Bronchial epithelial cell (primary cell): ENCODE measurements around the gene SPOCD1. TPM values are rescaled to one million over a fixed set of nuclear protein-coding genes. Genes with fewer than 3 reads are reported as not detected.

ENCODE experiments used
- DNase-seq: peaks from one replicate; pipeline ENCODE4 v3.0.0-alpha.2; 2010; ENCODE audit warnings: low read depth
- FAIRE-seq: peaks from 2 replicates; lab custom pipeline; 2011; peaks lifted over from hg19 to GRCh38; lab: Jason Lieb, UNC
- H3K27me3 ChIP-seq: 2 replicates; pipeline ENCODE4 v1.5.1; 2011; ENCODE audit warnings: low read length; ENCODE audit not compliant: control insufficient read depth, insufficient read depth
- H3K36me3 ChIP-seq: 2 replicates; pipeline ENCODE4 v1.5.1; 2011; ENCODE audit warnings: low read length; ENCODE audit not compliant: control insufficient read depth, insufficient read depth
- H3K4me3 ChIP-seq: 2 replicates; pipeline ENCODE4 v1.5.1; 2011; ENCODE audit warnings: mild to moderate bottlenecking, low read depth, low read length, control low read depth
- total RNA-seq: library from RNA; depleted of rRNA; stranded (reverse); fragments of >200 nt; gene quantifications from 2 replicates; pipeline ENCODE4 v1.2.1, GENCODE V29; 2014
- TF ChIP-seq, protein P1 (sequence below): IDR thresholded peaks from 2 replicates; pipeline ENCODE4 v1.5.1; 2011; ENCODE audit warnings: mild to moderate bottlenecking, moderate library complexity, low read length, control low read depth, inconsistent platforms; ENCODE audit not compliant: insufficient read depth, severe bottlenecking

The SPOCD1 gene
- total RNA-seq, 1 donor from 2014 or later: 1.1 TPM

DNA sequence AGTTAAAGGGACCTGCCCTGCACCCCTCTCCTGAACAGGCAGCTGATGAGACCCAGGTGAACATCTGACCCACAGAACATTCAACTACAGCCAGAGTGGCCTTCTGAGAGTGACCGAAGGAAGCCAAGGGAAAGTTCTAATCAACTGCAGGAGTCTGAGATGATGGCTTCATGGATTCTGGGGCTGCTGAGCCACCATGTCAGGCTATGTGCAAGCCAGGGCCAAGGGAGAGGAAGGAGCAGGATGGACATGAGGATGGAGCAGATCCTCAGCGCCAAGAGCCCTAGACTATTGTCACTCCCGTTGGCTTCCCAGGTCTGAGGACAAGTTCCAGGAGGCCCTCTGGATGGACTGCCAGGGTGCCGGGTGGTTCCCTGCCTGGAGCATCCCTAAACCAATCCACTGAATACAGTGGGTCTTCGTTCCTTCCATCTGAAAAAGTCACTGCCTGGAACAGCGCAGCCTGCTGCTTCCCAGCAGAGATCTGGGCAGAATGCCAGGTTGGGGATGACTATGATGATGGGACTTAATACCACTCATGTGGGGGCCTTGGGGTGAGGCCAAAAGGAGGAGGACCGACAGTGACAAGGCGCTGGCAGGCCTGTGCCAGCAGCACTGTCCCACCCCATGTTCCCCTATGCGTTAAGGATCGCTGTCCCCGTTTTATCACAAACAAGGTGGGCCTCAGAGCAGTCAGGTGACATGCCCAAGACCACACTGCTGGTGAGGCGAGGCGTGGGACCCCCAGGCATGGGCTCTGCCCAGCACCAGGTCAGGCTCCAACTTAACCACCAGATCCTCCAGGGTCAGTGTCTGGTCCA is 19.8 kb downstream of the SPOCD1 start:
- TF ChIP-seq, protein P1, sequence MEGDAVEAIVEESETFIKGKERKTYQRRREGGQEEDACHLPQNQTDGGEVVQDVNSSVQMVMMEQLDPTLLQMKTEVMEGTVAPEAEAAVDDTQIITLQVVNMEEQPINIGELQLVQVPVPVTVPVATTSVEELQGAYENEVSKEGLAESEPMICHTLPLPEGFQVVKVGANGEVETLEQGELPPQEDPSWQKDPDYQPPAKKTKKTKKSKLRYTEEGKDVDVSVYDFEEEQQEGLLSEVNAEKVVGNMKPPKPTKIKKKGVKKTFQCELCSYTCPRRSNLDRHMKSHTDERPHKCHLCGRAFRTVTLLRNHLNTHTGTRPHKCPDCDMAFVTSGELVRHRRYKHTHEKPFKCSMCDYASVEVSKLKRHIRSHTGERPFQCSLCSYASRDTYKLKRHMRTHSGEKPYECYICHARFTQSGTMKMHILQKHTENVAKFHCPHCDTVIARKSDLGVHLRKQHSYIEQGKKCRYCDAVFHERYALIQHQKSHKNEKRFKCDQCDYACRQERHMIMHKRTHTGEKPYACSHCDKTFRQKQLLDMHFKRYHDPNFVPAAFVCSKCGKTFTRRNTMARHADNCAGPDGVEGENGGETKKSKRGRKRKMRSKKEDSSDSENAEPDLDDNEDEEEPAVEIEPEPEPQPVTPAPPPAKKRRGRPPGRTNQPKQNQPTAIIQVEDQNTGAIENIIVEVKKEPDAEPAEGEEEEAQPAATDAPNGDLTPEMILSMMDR: no peak
- DNase-seq (peak; percentile 29), FAIRE-seq (peak; percentile 60)

DNA sequence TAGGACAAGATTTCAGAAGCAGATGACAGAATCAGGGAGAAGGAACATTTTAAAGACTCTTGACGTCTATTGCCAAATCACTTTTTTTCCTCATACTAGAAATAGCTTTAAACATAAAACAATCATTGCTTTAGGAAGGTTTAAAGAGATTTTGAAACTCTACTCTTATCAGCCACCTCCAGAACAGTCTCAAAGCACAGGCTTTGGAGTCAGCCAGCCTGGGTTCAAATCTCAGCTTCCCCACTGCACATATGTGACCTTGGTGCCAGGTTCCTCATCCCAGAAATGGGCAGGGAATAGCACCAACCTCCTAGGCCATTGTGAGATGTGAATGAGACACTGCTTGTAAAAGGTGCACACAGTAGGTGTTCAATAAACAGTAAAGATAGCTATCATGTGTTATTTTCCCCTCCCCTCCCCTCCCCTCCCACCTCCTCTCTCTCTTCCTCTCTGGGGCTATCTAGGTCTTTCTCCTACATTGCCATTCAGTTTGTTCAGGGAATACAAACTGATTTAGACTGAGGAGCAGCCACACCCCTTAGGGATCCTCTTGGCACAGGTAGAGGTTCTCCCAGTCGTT is 20.6 kb downstream of the SPOCD1 start:
- no peaks in the 10 kb centered on the region for H3K36me3 ChIP-seq
- DNase-seq: no peak
- TF ChIP-seq, protein P1: no peak
- H3K27me3 ChIP-seq: no peaks in the 10 kb centered on the region
- no peak for FAIRE-seq
- H3K4me3 ChIP-seq: no peak overlapping the region

More for the DNA sequence above, 19.8 kb downstream of the SPOCD1 start:
- H3K36me3 ChIP-seq: no peaks in the 10 kb centered on the region
- no peak overlapping the region for H3K4me3 ChIP-seq
- H3K27me3 ChIP-seq: no peaks in the 10 kb centered on the region

DNA sequence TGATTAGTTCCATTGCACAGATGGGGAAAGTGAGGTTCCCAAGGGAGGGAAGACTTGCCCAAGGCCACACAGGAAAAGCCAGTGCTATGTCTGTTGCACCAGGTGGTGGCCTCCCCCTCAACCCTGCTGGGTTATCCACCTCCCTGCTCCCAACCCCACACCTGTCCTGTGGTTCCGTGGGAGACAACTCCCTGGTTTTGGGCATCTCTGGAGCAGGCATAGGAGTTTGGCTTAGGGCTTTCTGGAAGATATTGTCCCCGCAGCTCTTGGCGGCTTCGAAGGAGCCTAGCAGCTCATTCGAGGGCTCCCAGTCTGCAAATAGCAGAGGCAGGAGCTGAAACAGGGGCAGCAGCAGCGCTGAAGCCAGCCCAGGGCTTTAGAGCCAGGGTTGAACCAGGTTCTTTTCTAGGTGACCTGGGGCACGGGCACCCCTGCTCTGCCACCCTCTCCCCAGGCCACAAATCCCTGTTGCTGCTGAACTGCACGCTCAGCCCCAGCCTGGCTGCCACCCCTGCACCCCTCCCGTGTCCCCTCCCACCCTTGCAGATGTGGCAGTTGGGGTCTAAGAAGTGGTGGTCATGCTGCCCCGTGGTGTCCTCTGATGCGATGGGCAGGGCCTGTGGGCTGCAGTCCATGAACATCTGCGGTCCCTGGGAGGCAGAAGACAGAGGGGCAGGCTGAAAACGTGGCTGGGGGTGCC is 22.1 kb downstream of the SPOCD1 start:
- no peaks in the 10 kb centered on the region for H3K36me3 ChIP-seq
- H3K27me3 ChIP-seq: no peaks in the 10 kb centered on the region
- TF ChIP-seq, protein P1: no peak
- DNase-seq (no peak), FAIRE-seq (no peak)
- no peak overlapping the region for H3K4me3 ChIP-seq

DNA sequence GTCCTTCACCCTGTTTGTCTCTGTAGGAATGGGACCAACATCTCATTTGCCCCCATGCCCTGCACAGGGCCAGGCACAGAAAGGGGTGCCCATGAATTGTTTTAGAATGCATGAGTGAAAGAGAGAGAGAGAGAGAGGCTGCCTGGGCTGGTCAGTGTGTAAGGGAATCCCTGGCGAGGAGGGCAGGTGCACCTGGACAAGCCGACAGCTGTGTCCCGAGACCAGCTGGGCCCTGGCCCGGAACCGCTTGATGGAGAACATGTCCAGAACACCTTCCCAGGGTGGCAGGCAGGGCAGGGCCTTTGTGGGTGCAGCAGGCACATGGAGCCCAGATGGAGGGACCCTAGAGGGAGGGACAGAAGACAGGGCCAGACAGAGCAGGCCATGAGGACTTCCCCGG is 22.7 kb downstream of the SPOCD1 start:
- no peak overlapping the region for H3K4me3 ChIP-seq
- H3K27me3 ChIP-seq: no peaks in the 10 kb centered on the region
- TF ChIP-seq, protein P1: no peak
- no peak for FAIRE-seq
- DNase-seq: no peak
- no peaks in the 10 kb centered on the region for H3K36me3 ChIP-seq

DNA sequence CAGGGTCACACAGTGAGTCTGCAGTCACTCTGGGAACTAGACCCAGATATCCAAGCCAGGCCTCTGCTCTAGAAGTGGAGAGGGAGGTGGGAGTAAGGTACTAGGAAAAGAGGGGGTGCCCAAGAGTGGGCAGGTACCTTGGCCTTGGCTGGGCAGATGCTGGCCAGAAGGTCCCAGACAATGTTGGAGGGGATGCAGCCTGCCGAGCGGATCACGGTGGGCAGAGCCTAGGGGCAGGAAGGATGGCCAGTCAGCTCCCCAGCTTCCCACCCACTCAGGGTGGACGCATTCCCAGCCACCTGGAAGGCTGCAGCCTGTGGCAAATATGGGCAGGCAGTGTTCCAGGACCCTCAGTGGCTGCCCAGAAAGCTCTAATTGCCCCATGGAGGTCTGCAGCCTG is 23.3 kb downstream of the SPOCD1 start:
- DNase-seq (no peak), FAIRE-seq (no peak)
- Histone ChIP-seq H3K36me3 (no peaks in the 10 kb centered on the region), H3K27me3 (no peaks in the 10 kb centered on the region), H3K4me3 (no peak overlapping the region)
- TF ChIP-seq, protein P1: no peak
